ENCODE measurements around the gene COL4A2.
"Not testable (repeated sequence)": the region's sequence is repeated elsewhere in the genome, so short reads cannot be mapped to it uniquely, and the experiment has no call there.

COL4A2 gene

GRCh38 chr13:110483386-110483968 is 176.4 kb downstream of the COL4A2 start:
- no peak for DNase-seq

- no peak for DNase-seq
Observed at GRCh38 chr13:110484290-110485048, 177.4 kb downstream of the COL4A2 start.

GRCh38 chr13:110485604-110486003 is 178.5 kb downstream of the COL4A2 start:
- DNase-seq, result no peak

- no peak for DNase-seq
Observed at GRCh38 chr13:110486061-110486715, 179.1 kb downstream of the COL4A2 start.

- DNase-seq, result not testable (repeated sequence)
Observed at GRCh38 chr13:110486880-110487279, 179.8 kb downstream of the COL4A2 start.

GRCh38 chr13:110490009-110490770 is 183.1 kb downstream of the COL4A2 start:
- DNase-seq, result no peak

GRCh38 chr13:110491869-110492678 is 185.0 kb downstream of the COL4A2 start:
- DNase-seq, result no peak

GRCh38 chr13:110492679-110493593 is 185.9 kb downstream of the COL4A2 start:
- no peak for DNase-seq

- DNase-seq, result no peak
Observed at GRCh38 chr13:110493613-110494012, 186.5 kb downstream of the COL4A2 start.

GRCh38 chr13:110495376-110495775 is 188.3 kb downstream of the COL4A2 start:
- DNase-seq, result no peak

GRCh38 chr13:110495881-110496280 is 188.8 kb downstream of the COL4A2 start:
- DNase-seq, result no peak

GRCh38 chr13:110496281-110496680 is 189.2 kb downstream of the COL4A2 start:
- no peak for DNase-seq

GRCh38 chr13:110497003-110497402 is 189.9 kb downstream of the COL4A2 start:
- DNase-seq, result no peak

- not testable (repeated sequence) for DNase-seq
Observed at GRCh38 chr13:110497896-110498295, 190.8 kb downstream of the COL4A2 start.

GRCh38 chr13:110498327-110498726 is 191.2 kb downstream of the COL4A2 start:
- no peak for DNase-seq

- DNase-seq, result no peak
Observed at GRCh38 chr13:110498765-110499164, 191.7 kb downstream of the COL4A2 start.

GRCh38 chr13:110499621-110500281 is 192.7 kb downstream of the COL4A2 start:
- DNase-seq, result no peak

- no peak for DNase-seq
Observed at GRCh38 chr13:110500341-110500740, 193.3 kb downstream of the COL4A2 start.

GRCh38 chr13:110501188-110501587 is 194.1 kb downstream of the COL4A2 start:
- DNase-seq, result no peak

GRCh38 chr13:110503037-110503901 is 196.2 kb downstream of the COL4A2 start:
- DNase-seq, result no peak
